Ammon's horn (tissue), 1 donor: ENCODE measurements around the gene FTHL17.

Experiments used
- DNase-seq: peaks from one replicate; pipeline ENCODE4 v3.0.0-alpha.2; 2016; ENCODE audit warnings: low spot score

FTHL17 gene

DNA sequence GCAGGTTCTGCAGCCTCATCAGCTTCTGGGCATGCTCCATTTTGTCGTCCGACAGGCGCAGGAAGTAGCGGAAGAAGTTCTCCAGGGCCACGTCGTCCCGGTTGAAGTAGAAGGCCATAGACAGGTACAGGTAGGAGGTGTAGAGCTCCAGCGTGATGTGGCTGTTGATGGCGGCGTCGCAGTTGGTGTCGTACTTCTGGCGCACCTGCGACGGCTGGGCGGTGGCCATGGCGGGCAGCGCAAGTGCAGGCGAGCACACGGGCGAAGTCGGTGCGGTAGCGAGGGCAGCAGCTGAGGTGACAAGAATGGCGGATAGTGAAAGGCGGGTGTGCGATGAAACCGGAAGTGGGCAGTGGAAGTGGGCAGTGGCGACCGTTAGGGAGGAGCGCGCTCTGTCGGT lies at the start of gene FTHL17:
Gene FTHL17 (minus strand): TSS at position 317 of the 400 bp plus-strand sequence. CDS start 88 bp downstream, at position 229.
- no peak for DNase-seq

DNA sequence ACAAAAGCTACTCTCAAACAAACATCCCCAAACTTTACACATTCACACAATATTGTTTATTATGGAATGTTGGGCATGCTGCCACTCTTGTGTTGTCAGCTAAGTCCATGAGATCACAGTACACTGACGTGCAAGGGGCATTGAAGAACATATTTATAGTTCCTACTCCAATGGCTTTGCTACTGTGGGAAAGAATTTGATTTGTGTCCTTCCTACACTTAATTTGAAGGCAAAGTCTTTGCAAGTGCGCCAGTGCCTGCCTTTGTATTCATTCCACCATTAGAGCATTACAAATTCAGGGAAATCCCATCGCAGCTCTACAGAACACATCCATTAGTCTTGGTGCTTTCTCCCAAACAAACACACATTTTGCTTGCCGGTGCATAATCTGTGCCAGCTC lies 45.4 kb upstream of the FTHL17 start:
- no peak for DNase-seq

DNA sequence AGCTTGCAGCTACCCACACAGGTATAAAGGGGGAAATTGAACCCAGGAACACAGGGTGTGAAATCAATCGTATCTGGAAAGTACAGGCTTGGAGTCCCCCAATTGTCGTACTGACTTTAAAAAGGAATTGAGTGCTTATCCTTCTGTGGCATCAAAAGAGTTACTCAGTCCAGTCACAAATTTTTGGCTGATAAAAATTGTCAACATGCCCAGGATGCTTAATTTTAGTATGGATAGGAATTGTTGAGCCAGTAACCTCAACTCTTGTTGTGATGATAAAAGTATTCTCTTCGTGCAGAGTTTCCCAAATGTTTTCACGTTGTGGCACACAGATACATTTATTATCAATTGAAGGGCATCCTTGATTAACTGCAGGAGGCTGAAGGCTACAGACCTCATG lies 43.6 kb upstream of the FTHL17 start:
- DNase-seq: no peak

- DNase-seq: no peak
Measured at GRCh38 chrX:31114858-31115257, 43.0 kb upstream of the FTHL17 start.

- no peak for DNase-seq
Measured at GRCh38 chrX:31112226-31112999, 40.6 kb upstream of the FTHL17 start.

- no peak for DNase-seq
Measured at GRCh38 chrX:31110657-31111056, 38.8 kb upstream of the FTHL17 start.

DNA sequence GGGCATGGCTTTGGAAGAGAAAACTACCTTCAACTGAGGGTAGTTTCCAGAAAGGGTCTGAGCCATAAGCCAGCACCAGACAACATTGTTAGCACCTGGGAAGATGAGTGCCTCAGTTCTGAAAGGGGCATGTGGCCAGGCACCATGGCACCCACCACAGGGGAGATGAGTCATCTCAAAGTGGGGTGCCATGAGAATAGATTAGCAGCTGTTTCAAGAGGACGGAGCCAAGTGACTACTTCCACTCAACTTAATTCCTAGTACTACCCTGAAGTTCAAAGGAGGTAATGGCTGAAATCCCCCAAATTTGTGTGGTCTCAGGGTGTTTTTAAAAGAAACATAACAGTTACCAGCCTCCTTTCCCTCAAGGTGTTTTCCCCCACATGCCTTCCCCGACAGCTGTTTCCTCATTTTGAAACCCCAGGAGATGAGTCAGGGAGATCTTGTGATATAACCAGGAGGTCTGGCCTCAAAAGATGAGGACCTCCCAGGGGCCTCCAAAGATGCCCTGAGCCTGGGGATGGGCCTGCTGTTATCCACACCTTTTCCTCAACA lies 27.8 kb upstream of the FTHL17 start:
- no peak for DNase-seq

- no peak for DNase-seq
Measured at GRCh38 chrX:31098079-31098478, 26.2 kb upstream of the FTHL17 start.

DNA sequence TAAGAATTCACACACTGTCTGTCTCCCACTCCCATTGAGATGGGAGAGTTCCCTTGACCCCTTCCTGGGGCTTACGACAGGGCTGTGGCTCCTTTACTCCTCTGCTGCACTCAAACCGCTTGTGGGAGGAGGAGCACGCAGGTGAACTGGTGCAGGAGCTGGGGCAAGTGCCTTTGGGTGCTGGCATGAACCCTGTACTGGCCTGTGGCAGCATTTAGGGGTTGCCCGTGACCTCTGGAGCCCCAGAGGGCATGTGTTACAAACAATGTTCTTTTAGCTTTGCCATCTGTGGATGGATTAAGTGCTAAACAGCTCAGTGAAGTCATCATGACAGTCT lies 21.8 kb upstream of the FTHL17 start:
- DNase-seq: no peak

DNA sequence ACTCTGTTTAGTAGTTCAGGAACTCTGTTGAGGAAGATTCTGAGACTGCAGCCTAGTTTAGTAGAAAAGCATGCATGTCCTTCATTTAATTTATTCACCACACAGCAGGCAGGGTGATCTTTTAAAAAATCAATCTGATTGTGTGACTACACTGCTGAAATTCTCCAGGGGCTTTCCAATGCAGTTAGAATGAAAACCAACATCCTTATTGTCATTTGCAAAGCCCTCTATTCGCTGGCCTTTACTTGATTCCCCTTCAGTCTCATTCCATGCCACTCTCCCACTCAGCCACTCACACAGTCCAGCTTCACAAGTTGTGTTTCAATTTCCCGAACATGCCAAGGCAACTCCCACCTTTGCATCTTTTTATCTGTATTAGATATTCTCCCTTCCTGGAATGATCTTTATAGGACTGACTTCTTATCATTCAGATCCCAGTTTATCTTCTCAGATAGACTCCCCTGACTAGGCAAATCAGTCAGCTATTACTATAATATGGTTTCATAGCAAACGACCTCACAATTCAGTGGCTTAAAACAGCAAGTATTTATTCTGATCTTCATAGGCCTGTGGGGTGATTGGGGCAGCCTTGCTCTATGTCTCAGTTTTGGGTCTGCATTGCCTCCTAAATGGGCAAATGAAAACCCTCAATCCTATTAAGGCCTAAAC lies 21.3 kb upstream of the FTHL17 start:
- DNase-seq: no peak

GRCh38 chrX:31092476-31092875 lies 20.6 kb upstream of the FTHL17 start:
- no peak for DNase-seq

DNA sequence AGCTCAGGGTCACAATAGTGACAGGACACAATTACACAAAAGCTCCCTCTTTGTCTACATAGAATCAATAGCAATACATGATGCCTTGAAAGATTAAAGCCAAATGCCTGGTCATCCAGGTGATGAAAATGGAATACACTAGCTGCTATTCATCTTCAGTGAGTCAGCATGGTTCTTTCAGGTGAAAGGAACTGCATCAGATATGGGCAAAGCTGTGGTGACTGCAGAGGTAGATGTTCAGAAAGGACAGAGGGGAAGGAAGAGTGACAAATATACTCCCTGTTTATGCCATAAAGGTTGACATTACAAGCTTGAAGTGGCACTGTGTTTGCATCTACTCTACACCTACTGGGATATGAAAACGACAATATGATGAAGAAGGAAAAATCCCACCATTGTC lies 20.0 kb upstream of the FTHL17 start:
- DNase-seq: no peak

GRCh38 chrX:31074522-31074921 lies 2.7 kb upstream of the FTHL17 start:
- DNase-seq: no peak

DNA sequence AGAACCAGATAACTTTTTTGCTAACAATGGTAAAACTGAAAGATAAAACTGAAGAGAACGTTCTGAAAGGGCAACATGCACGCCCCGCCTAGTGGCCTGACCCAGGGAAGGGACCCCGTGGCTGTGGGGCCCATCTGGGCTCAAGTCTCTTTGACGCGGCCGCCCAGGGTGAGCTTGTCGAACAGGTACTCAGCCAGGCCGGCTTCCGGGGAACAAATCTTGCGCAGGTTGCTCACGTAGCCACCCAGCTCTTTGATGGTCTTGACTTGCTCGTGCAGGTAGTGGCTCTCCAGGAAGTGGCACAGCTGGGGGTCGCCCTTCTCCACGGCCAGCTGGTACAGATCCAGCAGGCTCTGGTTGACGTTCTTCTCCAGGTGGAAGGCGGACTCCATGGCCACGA lies 579 bp downstream of the FTHL17 start:
- no peak for DNase-seq

DNA sequence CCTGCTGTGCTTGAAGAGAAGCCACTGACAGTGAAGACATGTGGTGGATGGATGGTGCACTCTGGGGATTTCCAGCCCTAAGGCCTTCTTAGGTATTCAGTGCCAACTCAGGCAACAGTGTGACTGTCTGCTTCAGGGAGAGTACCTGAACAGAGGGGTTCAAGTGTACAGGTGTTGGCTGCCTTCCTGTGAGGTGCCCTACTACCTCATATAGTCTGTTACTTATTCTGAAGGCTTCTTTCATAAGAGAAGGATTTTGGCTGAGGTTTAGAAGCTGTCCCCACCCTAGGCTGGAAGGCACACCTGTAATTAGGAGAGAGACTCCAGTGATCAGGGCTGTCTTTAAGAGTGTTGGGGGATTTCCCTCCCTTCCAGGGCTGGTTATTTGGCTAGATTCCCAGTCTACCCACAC lies 1.8 kb downstream of the FTHL17 start:
- no peak for DNase-seq

- no peak for DNase-seq
Measured at GRCh38 chrX:31063114-31063513, 8.7 kb downstream of the FTHL17 start.

DNA sequence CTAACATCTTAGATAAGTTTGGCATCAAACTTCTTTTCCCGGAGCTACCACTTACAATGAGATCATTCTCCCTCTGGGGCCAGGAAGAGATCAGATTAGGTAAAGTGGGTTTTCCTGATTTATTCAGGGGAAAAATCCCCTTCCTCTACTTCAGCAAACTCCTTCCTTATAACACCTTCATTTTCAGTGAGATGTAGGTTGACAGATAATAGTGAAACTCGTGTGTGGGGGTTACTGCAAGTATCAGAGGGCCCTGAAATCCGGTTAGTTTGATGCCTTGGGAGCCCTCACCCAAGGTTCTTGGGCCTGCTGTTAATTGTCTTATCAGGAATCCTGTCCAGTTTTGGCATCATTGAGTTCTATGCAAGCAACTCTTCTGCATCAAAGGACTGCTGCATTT lies 10.8 kb downstream of the FTHL17 start:
- no peak for DNase-seq

DNA sequence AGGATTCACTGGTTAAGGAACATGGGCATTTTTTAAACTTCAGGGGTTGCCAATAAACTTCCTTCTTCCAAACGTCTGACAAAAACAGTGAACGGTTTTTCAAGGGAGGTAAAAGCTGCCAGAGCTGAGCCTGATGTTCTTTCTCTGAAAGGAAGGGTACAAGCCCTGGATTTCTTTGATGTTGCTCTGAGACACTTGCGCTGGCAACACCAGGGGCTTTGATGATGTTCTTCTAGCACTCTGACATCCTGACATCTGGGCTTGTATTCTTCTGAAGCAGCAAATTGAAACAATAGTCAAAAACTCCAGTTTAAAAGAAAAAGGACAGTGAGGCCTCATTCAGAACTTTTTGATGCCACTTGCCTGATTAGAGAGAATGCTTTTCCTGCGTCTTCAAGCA lies 11.8 kb downstream of the FTHL17 start:
- DNase-seq: no peak

- DNase-seq: no peak
Measured at GRCh38 chrX:31058284-31058683, 13.6 kb downstream of the FTHL17 start.

- no peak for DNase-seq
Measured at GRCh38 chrX:31057691-31058090, 14.2 kb downstream of the FTHL17 start.

- DNase-seq: no peak
Measured at GRCh38 chrX:31057291-31057690, 14.6 kb downstream of the FTHL17 start.

DNA sequence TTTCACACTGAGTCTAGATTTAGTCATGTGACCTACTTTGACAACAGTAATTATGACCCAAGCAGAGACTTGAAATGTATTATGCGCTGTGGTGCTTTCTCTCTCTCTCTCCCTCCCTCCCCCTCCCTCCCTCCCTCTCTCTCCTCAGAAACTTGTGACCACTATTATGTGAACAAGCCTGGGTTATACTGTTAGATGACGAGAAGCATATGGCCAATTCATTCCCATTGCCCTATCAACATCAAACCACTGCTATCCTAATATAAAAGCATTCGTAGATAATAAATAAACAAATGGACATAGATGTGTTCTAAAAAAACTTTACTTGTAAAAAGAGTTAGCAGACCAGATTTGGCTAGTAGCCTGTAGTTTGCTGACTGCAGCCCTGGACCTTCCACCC lies 18.2 kb downstream of the FTHL17 start:
- DNase-seq: no peak

GRCh38 chrX:31039327-31039711 lies 32.5 kb downstream of the FTHL17 start:
- no peak for DNase-seq
